Astrocyte of the spinal cord (primary cell): ENCODE results near the gene EZR.

Experiments
- DNase-seq: peaks from one replicate; pipeline ENCODE4 v3.0.0; 2011; ENCODE audit warnings: low read depth, low spot score
- H3K4me3 ChIP-seq: 2 replicates; pipeline ENCODE4 v1.5.1; 2011; ENCODE audit warnings: low read depth, mild to moderate bottlenecking, low read length, moderate library complexity
- in situ Hi-C: cut with HindIII; loops from 2 replicates; pipeline ENCODE4 v1.10.0; 2017; ENCODE audit warnings: low sequenced_read_pairs
- TF ChIP-seq, protein P1 (sequence below): IDR thresholded peaks from 2 replicates; pipeline ENCODE4 v1.5.1; 2012; ENCODE audit warnings: low read depth, mild to moderate bottlenecking, low read length, inconsistent platforms

The EZR gene

DNA sequence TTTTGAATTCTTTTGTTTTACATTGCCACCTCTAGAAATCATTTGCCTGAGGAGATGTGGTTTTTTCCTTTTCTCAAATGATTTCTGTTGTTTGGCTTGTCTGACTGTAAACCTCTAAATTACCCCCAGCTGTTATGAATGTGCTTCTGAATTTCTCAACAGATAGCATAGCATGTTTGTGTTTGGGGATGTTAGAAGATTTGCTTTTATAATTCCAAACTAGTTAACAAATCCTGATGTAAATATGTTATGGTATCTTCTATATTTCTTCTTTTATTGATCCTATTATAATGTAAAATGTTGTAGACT, 31.6 kb upstream of the EZR start:
- TF ChIP-seq, protein P1, sequence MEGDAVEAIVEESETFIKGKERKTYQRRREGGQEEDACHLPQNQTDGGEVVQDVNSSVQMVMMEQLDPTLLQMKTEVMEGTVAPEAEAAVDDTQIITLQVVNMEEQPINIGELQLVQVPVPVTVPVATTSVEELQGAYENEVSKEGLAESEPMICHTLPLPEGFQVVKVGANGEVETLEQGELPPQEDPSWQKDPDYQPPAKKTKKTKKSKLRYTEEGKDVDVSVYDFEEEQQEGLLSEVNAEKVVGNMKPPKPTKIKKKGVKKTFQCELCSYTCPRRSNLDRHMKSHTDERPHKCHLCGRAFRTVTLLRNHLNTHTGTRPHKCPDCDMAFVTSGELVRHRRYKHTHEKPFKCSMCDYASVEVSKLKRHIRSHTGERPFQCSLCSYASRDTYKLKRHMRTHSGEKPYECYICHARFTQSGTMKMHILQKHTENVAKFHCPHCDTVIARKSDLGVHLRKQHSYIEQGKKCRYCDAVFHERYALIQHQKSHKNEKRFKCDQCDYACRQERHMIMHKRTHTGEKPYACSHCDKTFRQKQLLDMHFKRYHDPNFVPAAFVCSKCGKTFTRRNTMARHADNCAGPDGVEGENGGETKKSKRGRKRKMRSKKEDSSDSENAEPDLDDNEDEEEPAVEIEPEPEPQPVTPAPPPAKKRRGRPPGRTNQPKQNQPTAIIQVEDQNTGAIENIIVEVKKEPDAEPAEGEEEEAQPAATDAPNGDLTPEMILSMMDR: no peak
- DNase-seq: no peak
- in situ Hi-C loops: no loop called here
- no peak overlapping the region for H3K4me3 ChIP-seq

DNA sequence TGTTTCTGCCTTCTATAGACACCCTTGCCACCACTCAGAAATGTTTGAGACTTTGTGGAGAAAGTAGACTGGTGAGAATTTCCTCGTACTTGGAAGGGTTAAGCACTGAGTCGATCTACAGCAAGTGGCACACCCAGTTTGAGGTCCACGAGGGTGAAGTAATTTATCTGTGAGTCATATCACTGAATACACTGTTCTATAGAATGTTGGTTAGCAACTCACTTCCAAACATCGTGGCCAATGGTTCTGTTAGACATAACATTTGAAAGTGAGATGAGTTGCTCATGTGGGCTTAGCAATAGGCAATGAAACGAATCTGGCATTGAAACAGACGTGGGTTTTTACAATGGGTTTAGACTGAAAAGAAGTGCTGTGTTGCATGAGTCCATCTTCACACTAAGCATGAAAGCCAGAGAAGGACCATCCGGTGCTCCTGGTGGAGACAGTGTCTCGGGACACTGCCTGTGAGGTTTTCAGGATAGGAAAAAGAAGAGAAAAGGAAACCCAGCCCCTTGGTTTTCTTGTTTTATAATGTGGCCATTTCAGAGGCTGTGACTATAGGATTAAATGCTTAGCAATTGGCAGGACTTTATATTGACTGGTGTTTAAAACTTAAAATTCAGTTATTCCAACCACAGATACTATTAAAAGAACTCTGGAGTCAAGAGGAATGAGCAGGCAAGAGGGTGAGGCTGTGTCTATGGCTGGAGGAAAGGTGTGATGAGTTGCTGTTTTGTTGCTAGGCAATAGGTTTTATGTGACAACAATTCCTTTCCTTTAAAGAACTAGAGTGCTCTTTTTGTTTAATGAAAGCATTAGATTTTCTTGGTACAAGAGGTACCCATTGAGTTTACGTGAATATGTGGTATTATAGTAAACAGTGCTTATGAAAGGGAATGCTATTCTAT, 31.0 kb upstream of the EZR start:
- in situ Hi-C loops: no loop called here
- TF ChIP-seq, protein P1: no peak
- H3K4me3 ChIP-seq: no peak overlapping the region
- DNase-seq: peak; percentile 93

DNA sequence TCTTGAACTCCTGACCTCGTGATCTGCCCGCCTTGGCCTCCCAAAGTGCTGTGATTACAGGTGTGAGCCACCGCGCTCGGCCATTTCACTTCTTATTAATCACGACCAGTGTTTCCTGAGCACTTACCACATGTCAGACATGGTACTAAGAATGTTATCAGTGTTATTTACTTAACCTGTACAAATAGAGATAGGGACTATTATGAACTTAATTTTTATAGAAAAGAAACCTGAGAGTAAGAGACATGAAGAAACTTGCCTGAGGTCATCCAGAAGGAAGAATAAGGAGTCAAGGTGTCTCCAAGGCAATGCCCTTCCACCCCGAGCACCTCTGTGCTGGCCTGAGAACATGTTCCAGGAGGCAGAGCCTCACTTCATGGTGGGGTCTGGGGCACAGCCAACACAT, 29.3 kb upstream of the EZR start:
- in situ Hi-C loops: no loop called here

DNA sequence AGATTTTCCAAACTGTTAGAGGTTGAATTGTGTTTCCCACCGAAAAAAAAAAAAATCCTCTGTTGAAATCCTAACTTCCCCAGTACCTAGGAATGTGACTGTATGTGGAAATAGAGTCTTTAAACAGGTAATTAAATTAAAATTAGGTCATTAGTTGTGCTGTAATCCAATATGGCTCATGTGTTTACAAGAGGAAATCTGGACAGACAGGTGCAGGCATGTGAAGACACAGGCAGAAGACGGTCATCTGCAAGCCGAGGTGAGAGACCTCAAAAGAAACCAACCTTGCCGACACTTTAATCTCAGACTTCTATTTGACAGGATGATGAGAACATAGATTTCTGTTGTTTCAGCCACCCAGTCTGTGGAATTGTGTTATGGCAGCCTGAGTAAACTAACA, 28.6 kb upstream of the EZR start:
- DNase-seq: no peak
- in situ Hi-C loops: no loop called here
- H3K4me3 ChIP-seq: no peak overlapping the region
- TF ChIP-seq, protein P1: no peak

More for the DNA sequence above, 29.3 kb upstream of the EZR start:
- DNase-seq: no peak
- TF ChIP-seq, protein P1: no peak
- H3K4me3 ChIP-seq: no peak overlapping the region

DNA sequence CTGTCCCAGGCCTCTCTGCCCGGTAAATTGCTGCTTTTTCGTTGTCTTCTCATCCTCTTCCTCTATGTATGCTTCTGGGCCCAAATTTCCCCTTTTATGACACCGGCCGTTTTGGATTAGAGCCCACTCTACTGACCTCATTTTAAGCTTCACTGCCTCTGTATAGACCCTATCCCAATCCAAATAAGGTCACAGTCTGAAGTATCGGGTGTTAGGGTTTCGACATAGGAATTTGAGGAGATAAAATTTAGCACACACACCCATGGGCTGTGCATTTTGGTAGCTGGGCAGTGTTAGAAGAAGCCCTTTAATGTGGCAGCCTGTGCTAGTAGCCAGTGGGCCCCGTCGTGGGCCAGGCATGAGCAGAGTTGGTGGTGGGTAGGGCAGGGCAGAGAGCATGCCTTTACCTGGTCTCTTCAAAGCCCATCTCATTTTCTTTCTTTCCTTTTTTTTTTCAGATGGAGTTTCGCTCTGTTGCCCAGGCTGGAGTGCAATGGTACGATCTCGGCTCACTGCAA, 27.9 kb upstream of the EZR start:
- H3K4me3 ChIP-seq: no peak overlapping the region
- TF ChIP-seq, protein P1: no peak
- in situ Hi-C loops: no loop called here
- DNase-seq: no peak

DNA sequence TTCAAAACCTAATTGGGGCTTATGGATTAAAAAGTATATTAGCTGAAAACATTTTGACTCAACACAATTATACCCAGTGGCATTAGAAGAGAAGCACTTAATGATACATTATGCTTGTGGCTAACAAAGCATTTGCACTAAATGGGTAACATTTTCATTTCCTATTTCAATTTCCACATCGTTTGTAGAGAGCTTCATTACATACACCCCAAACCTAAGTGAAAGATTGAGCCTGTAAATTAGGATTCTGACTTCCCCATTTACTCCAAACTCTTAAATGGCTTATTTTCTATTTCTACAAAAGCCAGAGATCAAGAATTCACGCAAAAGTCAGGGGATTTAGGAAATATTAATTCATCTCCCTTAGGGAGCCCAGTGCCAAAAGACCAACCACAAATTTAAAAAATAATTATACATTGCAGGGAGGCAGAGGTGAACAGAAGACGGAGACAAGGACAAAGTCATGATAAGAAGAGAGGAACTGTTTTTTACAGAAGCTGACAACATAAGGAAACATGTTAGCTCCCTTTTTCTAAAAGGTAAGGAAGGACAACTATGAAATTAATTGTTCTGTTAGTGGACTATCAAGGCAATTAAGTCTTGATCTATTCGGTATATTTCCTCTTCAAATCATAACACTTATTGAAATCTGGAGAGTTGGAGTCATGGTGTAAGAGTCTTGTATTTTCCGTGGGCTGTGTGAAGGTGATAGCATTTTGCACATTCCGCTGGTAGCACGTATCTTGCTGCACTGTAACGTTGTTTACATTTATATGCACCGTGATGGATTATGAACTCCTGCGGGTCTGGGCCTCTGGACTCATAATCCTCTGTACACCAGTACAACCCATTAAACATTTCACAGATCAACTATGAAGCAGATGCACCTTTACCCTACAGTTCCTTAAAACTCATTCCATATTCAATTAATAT, 24.8 kb upstream of the EZR start:
- TF ChIP-seq, protein P1: no peak
- DNase-seq: no peak
- no peak overlapping the region for H3K4me3 ChIP-seq
- in situ Hi-C loops: no loop called here
